Adipocyte (in vitro differentiated cells): ENCODE data around the gene EXOC6B.

Experiments
- DNase-seq: peaks from one replicate; pipeline ENCODE4 v3.0.0-alpha.2; 2015; ENCODE audit warnings: low read depth
- H3K27me3 ChIP-seq: replicated peaks from 2 replicates; pipeline ENCODE4 v1.7.0; 2013; ENCODE audit warnings: mild to moderate bottlenecking, low read length, moderate library complexity; ENCODE audit not compliant: control insufficient read depth, insufficient read depth
- H3K36me3 ChIP-seq: 2 replicates; pipeline ENCODE4 v1.7.0; 2013; ENCODE audit warnings: low read length, mild to moderate bottlenecking, moderate library complexity; ENCODE audit not compliant: control insufficient read depth, insufficient read depth, severe bottlenecking
- H3K4me1 ChIP-seq: 2 replicates; pipeline ENCODE4 v1.7.0; 2013; ENCODE audit warnings: mild to moderate bottlenecking, low read length, moderate library complexity; ENCODE audit not compliant: control insufficient read depth, insufficient read depth
- H3K4me3 ChIP-seq: 2 replicates; pipeline ENCODE4 v1.7.0; 2013; ENCODE audit warnings: mild to moderate bottlenecking, low read length, moderate library complexity
- H3K9ac ChIP-seq: 2 replicates; pipeline ENCODE4 v1.7.0; 2013; ENCODE audit warnings: mild to moderate bottlenecking, low read length, moderate library complexity
- H3K9me3 ChIP-seq: 2 replicates; pipeline ENCODE4 v1.7.0; 2013; ENCODE audit warnings: mild to moderate bottlenecking, low read length, moderate library complexity; ENCODE audit not compliant: control insufficient read depth

Gene EXOC6B

DNA sequence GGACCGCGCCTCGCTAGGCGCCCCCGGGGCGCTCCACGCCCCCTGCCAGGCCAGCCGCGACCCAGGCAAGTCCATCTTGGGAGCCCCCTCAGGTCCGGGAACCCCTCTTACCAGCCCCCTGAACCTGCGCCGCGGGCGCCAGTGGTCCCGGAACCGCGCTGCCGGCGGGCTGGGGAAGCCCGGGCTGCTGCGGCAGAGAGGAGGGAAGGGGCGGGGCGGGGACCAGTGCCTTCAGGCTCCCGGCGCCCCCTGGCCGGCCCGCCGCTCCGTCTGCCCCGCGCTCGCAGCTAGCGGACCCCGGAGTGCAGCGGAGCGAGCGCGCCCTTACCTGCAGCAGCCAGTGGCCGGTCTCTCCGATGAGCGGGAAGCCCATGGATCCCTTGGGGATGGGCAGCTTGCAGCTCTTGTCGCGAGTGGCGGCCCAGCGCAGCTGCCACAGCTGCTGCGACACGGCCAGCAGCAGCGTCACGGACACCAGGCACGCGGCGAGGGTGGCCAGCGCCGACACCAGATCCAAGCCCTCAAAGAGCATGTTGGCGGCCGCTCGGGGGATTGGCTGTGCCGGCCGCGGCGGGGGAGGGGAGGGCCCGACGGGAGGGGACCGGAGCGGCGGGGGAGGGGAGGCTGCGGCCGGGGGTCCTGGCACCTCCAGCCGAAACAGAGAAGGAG, 678.4 kb downstream of the EXOC6B start, which contains the start of gene CYP26B1:
Gene CYP26B1 (minus strand): TSS at position 560 of the 669 bp plus-strand sequence. CDS start 28 bp downstream, at position 532.
- peak; percentile 46 for DNase-seq
- Histone ChIP-seq H3K9ac (peak within 1 kb of the TSS; percentile 79), H3K9me3 (no peaks in the 10 kb centered on the region), H3K36me3 (no peaks in the 10 kb centered on the region), H3K4me3 (peak within 1 kb of the TSS; percentile 83), H3K4me1 (peaks cover 33% of the 10 kb centered on the region), H3K27me3 (peaks cover 9% of the 10 kb centered on the region)

DNA sequence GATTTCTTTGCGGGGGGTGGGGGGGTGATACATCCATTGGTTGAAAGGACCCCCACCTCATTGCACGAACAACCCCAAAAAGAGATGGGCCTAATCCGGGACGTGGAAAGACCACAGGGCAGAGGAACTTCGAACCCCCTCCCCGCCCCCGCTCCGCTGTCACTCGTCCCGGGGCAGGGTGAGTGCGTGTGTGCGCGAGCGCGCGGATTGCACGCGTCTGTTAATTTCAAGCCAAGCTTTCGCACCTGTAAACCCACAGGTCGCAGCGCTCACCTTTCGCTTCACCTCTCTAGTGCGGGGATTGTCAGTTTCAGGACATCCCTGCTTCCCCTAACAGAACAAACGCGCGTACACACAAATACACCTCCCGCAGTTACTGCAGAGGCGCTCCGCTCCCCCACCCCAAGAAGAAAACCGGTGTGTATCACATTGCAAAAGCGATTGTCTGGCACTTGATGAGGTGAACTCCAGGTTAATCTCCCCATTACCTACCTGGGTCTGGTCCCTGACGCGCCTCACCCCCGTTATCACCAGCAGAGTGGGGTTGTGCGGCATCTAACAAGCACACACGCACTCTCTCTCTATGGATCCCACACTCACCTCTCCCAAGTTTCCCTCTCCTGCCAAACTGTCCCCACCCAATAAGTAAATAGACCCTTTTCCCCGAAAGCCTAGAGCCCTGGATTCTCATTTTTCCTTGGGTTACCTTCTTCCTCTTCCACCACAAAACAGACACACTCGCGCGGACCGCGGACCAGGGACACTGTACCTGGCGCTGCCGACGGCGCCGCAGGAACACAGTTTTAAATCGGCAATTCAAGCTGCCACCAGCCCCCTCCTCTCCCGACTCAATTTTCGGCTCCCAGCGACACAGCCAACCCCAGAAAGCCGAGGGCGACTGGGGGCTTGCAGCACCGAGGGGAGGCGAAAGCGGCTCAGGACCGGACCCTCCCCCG, 679.2 kb downstream of the EXOC6B start:
- Histone ChIP-seq H3K36me3 (no peaks in the 10 kb centered on the region), H3K4me3 (peak overlapping the region; percentile 83), H3K9ac (peak overlapping the region; percentile 79), H3K27me3 (peaks cover 9% of the 10 kb centered on the region), H3K9me3 (no peaks in the 10 kb centered on the region), H3K4me1 (peaks cover 38% of the 10 kb centered on the region)
- no peak for DNase-seq

DNA sequence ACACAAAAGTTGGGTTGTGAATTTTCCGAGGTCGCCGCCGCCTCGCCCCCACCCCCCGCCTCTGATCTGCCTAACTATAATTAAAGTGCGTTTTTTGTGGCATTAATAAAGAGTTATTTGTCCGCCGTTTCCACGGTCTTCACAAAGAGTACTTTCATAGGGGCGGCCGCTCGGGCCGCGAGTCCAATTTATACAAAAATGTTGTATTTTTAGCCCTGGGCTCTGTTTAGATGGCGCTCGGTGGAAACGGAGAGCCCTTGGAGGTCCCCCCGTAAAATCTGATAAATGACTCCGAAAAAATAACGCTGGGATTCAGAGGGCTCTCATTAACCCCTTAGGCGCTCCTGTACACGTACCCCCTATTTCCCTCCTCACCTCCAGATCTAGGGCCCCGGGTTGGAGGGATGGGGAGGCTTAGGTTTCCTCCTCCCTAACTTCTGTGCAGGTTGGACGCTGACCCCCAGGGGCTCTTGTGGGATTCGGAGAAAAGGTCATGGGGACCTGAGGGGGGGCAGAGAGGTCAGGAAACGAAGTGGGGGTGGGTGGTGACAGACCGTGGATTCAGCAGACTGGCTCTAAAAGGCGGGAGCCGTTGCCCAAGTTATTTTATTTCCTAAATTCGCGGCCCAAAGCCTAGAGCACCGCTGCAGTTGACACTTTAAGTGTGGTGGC, 680.0 kb downstream of the EXOC6B start:
- Histone ChIP-seq H3K9me3 (no peaks in the 10 kb centered on the region), H3K27me3 (peaks cover 3% of the 10 kb centered on the region), H3K9ac (peak overlapping the region; percentile 79), H3K4me3 (peak overlapping the region; percentile 83), H3K4me1 (peaks cover 38% of the 10 kb centered on the region), H3K36me3 (no peaks in the 10 kb centered on the region)
- DNase-seq, result peak; percentile 46

DNA sequence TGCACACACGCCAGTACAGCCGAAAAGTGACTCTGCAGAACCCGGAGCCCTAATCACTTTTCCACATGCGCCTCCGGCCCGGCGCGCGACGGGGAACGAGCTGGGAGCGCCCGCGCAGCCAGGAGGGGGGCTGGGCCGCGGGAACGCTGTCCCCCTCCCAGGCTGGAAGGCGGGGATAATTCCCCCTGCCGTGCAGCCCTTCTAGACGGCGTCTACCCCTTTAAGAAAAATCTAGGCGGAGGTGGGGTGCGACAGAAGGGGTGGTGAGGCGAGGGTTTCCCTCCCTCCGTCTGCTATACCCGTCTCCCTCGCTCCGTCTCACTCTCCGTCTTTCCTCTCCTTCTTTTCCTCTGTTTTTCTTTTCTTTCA, 680.6 kb downstream of the EXOC6B start:
- peak overlapping the region; percentile 79 for H3K9ac ChIP-seq
- H3K4me3 ChIP-seq, result peak overlapping the region; percentile 83
- no peaks in the 10 kb centered on the region for H3K36me3 ChIP-seq
- H3K27me3 ChIP-seq, result no peaks in the 10 kb centered on the region
- H3K9me3 ChIP-seq, result no peaks in the 10 kb centered on the region
- H3K4me1 ChIP-seq, result peaks cover 38% of the 10 kb centered on the region
- DNase-seq, result peak; percentile 58

DNA sequence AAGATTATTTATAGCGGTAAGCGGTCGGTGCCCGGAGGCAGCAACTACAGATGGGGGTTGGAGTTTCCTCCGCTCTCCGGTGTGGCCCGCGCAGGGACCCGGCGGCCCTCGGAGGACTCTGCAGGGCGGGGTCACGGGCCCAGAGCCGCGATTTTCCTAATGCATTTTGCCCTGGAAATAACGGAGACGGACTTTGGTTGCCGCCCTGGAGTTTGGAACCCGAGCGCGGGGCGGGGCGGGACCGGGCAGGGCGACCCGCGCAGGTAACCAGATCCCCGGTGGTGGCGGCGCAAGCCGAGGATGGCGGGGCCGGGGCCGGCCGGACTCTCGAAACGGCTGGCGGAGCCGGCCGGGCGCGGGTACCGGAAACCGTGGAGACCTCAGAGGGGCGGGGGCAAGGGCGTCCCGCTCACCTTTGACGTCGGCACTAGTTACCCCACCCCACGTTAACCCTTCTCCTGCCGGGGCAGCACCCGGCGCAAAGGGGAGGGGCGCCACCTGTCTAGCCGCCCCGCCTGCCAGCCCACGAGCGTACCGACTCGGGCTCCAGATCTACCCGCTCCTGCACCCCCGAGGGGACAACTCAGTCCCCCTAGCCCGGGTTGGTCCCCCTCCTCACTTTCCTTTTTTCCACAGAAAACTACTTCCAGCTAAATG, 681.1 kb downstream of the EXOC6B start:
- Histone ChIP-seq H3K9me3 (no peaks in the 10 kb centered on the region), H3K27me3 (no peaks in the 10 kb centered on the region), H3K4me1 (peaks cover 32% of the 10 kb centered on the region), H3K4me3 (peak overlapping the region; percentile 83), H3K36me3 (no peaks in the 10 kb centered on the region), H3K9ac (peak overlapping the region; percentile 79)
- peak; percentile 33 for DNase-seq

DNA sequence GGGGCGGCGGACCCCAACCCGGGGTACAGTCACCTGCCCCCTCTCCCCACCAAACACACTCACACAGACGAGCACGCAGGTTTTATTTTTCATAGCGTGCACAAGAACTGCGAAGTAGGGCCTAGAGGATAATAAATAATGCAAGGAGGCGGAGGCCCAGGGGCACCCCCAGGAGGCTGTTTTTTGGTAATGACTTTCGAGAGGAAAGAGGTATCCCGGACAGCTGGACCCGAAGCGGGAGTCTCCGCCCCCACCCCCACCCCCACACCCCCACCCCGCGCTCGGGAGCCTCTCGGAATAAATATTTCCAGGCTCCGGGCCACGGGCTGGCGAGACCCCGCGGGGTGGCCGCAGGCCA, 681.6 kb downstream of the EXOC6B start:
- Histone ChIP-seq H3K4me3 (peak overlapping the region; percentile 83), H3K36me3 (no peaks in the 10 kb centered on the region), H3K4me1 (peaks cover 29% of the 10 kb centered on the region), H3K27me3 (no peaks in the 10 kb centered on the region), H3K9ac (no peak overlapping the region), H3K9me3 (no peaks in the 10 kb centered on the region)
- DNase-seq, result no peak

DNA sequence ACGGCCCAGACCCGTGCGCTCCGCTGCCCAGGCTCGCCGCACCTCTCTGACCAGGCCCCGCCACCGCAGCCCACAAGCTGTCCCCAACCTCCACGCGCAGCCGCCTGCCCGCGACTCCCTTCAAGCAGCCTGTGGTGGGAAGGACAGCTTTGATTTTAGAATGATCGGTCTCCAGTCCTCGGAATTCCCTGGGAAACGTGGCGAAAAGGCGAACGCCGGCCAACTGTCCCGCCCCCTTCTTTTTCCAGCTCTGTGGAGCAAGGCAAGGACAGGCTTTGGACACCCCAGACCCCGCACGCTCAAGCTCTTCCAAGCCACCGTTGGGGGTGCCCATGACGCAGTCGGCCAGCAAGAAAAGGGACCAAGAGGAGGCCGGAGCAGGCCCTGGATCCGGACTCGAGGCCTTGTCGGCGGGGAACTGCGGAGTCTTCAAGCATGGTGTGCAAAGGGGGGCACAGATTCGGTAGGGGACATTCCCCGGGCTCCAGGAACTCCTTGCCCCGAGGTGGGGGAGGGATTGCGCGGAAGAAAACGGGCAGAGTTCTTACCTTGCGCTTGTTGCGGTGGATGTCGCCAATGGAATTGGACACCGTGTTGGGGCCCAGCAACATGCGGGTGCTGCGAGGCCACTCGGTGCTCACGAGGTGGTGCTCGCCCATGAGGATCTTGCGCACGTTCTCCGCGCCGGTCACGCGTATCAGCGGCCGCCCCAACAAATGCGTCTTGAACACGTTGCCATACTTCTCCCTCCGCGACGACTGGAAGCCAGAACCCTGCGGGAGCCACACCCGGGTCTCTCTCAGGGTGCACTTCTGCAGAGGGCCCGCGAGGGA, 682.2 kb downstream of the EXOC6B start:
- H3K4me3 ChIP-seq, result peak overlapping the region; percentile 59
- DNase-seq, result no peak
- H3K27me3 ChIP-seq, result no peaks in the 10 kb centered on the region
- no peaks in the 10 kb centered on the region for H3K36me3 ChIP-seq
- no peaks in the 10 kb centered on the region for H3K9me3 ChIP-seq
- H3K4me1 ChIP-seq, result peaks cover 32% of the 10 kb centered on the region
- peak overlapping the region; percentile 69 for H3K9ac ChIP-seq

DNA sequence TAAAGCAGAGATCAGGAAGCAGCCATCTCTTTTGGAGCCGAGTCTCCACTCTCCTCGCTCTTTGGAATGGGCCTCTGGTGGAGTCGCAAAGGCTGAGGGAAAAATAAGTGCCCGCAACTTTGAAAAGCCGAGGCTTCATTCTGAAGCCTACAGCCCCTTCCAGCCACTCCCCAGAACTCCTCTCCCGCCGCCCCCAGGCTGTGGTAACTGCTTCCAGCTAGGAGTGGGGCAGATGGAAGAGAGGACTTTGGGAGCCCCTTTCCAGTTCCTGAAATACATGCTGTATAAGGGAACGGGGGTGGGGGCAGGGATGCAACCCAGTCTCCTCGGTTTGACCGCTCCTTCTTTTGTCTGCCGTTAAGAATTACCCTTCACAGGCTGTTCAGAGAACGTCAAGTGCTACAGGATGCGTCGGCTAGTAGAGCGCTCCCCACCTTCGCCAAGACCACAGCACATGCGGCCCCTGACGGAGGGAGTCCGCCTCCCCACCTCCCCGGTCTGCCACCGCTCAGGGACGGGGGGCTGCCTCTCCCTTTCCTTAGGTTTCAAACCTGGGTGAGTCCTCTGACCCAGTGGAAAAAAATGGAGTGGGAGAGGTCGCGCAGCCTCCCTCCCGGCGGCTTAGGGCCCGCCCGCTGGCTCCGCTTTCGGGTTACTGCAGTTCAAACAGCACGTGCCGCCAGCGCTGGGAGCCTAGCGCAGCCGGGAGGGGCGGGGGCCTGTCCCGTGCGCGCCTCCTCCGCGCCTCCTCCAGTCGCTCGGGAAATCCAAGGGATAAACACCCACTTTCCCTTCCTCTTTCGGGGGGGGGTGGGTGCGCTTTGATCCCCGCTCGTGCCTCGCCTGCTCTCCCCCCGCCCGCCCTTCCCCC, 683.0 kb downstream of the EXOC6B start:
- Histone ChIP-seq H3K4me3 (peak overlapping the region; percentile 59), H3K9ac (peak overlapping the region; percentile 9), H3K9me3 (no peaks in the 10 kb centered on the region), H3K27me3 (no peaks in the 10 kb centered on the region), H3K36me3 (no peaks in the 10 kb centered on the region), H3K4me1 (peaks cover 36% of the 10 kb centered on the region)
- DNase-seq, result no peak

DNA sequence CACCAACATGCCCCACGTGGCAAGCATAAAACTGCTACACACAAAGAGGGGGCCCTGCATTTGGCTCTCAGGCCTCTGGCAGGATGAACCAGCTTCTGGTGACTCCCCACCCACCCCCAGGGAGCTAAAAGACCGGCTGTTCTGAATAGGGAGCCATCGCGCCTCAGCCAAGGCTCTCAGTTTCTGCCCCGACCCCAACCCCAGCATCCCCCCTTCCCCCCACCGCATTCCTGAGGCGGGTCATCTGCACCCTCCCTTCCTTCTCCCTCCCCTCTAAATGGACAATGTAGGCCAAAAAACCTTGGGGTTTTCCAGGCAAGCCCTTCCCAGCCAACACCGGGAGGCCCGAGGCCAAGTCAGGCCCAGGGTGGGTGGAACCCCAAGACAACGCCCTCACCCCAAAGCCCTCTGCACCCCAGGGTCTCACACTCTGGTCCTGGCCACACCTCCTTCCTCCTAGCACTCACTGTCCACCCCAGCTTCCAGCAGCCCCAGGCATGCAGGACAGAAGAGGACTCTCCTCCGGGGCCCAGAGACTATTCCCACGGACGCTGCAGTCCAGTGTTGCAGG, 683.9 kb downstream of the EXOC6B start:
- H3K9me3 ChIP-seq, result no peaks in the 10 kb centered on the region
- H3K36me3 ChIP-seq, result no peaks in the 10 kb centered on the region
- H3K9ac ChIP-seq, result peak overlapping the region; percentile 9
- H3K4me1 ChIP-seq, result peaks cover 40% of the 10 kb centered on the region
- H3K4me3 ChIP-seq, result peak overlapping the region; percentile 59
- no peak for DNase-seq
- H3K27me3 ChIP-seq, result no peaks in the 10 kb centered on the region
